GM13976 (cell line): ENCODE results near the gene RHO.

ENCODE experiments used
- DNase-seq: peaks from one replicate; pipeline ENCODE4 v3.0.0; 2012; ENCODE audit warnings: low spot score
- CTCF ChIP-seq: IDR thresholded peaks from 2 replicates; pipeline ENCODE4 v1.5.1; 2012; ENCODE audit warnings: borderline replicate concordance, mild to moderate bottlenecking; ENCODE audit not compliant: insufficient read depth; ENCODE audit errors: extremely low read depth, missing control alignments, control extremely low read depth
- in situ Hi-C: fragments of 300-500 bp; cut with MboI; formaldehyde crosslinking; loops from one replicate; pipeline ENCODE4 v1.12.0; 2022; ENCODE audit warnings: low sequenced_read_pairs, mixed read lengths, inconsistent platforms; ENCODE audit not compliant: unreplicated experiment

RHO gene

DNA sequence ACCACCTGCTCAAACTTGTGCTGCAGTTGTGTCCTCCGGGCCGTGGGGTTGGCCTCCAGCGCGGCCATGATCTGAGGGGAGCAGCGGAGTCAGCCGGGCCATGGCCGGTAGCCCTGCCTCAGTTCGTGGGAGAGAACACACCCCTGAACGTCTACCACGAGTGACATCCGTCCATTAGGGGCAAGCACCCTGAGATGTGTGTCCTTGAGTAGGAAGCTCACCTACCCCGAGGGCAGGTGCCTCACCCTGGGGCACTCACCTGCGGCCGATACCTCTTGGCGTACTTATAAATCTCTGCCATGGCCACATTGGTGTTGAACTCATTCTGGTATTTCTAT is 27.9 kb downstream of the RHO start:
- in situ Hi-C loops = no loop called here
- TF ChIP-seq CTCF = no peak
- no peak for DNase-seq

- in situ Hi-C loops = no loop called here
- TF ChIP-seq CTCF = no peak
- no peak for DNase-seq
Measured at GRCh38 chr3:129556890-129557547, 28.6 kb downstream of the RHO start.

GRCh38 chr3:129557548-129557894 is 29.1 kb downstream of the RHO start:
- in situ Hi-C loops = no loop called here
- DNase-seq = no peak
- no peak for TF ChIP-seq CTCF

- TF ChIP-seq CTCF = no peak
- in situ Hi-C loops = no loop called here
- DNase-seq = no peak
Measured at GRCh38 chr3:129558081-129558771, 29.8 kb downstream of the RHO start.

GRCh38 chr3:129558772-129559564 is 30.5 kb downstream of the RHO start:
- DNase-seq = no peak
- TF ChIP-seq CTCF = no peak
- in situ Hi-C loops = no loop called here

DNA sequence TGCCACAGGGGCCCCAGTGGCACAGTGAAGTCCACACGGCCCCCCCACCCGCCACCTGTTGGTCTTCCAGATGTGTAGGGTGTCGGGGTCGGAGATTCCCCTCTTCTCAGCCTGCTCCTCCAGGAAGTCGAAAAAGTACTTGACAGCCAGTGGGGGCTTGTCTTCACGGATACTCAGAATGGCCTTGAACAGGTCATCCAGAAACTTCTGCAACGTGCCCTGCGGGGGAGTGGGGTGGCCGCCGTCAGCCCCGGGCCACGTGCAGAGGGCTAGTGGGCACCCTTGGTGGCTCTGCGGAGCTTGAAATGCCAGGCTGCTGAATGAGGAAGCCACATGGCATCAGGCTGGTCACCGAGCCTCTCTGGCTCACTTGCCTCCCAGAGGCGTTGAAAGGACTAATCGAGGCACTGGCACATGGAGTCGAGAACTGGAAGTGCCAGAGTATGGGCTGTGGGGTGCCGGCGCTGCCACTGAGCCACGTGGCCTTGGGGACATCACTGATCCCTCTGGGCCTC is 31.2 kb downstream of the RHO start:
- in situ Hi-C loops = no loop called here
- TF ChIP-seq CTCF = no peak
- no peak for DNase-seq
